ENCODE data around the gene MORN1.
A peak's percentile ranks its signal among the peaks of the same experiment; 100 is the strongest.

MORN1 gene

DNA sequence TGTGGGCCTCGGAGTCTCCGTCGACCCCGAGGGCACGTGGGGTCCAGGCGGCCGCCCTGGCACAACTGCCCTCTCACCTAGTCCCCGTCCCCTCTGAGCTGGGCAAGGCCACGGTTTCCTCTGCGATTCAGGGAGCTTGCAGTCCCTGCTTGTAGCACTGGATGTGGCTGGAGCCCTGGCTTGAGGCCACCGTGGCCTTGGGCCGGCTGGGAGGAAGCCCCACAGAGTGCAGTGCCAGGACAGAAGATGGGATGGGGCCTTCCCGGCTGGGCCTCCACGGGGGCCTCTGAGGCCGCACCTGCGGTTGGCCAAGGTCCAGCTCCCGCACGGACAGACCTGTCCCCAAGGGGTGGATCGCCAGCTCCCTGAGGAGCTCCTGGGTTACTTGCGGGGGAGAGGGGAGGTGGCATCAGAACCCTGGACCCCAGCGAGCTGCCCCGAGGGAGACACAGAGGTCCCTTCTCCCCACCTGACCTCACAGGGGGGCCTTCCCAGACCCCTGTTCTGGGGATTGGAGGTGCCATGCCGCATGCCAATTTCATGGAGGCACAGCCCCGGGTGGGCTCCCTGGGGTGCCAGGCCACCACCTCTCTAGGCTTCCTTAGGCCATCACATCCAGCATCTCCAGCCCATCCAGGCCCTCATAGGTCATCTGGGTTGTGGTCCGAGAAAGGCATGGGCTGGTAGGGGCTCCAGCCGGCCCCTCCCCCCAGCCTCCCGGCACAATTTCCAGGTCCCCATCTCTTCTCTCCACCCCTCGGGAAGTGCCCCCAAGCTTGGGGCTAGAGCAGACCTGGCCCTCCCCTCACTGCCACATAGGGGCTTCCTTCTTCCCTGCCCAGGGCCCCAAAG, 80.8 kb downstream of the MORN1 start:
- peak overlapping the region in 1 of 2 donors; percentile 27 for H3K4me3 Mint-ChIP-seq
- ATAC-seq (replicated peaks) = no peak
- H3K36me3 Mint-ChIP-seq (ENCODE audit: insufficient read depth) = peaks cover 49% of the 10 kb centered on the region
- no peak for DNase-seq
- H3K27ac Mint-ChIP-seq = peak overlapping the region; percentile 89 to 92
- H3K27me3 Mint-ChIP-seq = no peaks in the 10 kb centered on the region
- no peaks in the 10 kb centered on the region for H3K9me3 Mint-ChIP-seq
- H3K4me1 Mint-ChIP-seq (ENCODE audit: low read depth in 2 of 2) = peaks cover under 1 to 7% of the 10 kb centered on the region in 2 donors

DNA sequence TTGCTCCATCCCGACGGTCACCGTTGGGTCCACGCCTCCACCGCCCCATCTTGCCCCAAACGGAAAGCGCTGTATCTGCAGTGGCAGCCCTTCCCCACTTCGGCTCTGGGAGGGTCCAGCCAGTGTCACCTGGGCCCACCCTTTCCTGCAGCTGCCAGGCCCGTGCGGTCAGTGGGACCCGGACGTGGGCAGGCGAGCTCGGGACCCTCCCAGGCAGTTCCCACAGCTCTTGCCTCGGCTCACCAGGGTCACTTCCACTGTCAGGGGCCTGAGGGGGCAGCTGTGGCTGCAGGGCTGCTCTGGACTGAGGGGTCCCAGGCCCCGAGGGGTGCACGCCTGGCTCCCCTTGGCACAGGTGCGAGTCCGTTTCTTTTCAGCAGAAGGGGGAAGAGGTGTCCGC, 82.5 kb downstream of the MORN1 start:
- no peaks in the 10 kb centered on the region for H3K9me3 Mint-ChIP-seq
- peak overlapping the region in 1 of 2 donors; percentile 71 for H3K27ac Mint-ChIP-seq
- no peak overlapping the region for H3K4me3 Mint-ChIP-seq
- DNase-seq (no peak), ATAC-seq (replicated peaks) (no peak)
- H3K36me3 Mint-ChIP-seq (ENCODE audit: insufficient read depth) = peaks cover 63% of the 10 kb centered on the region
- no peaks in the 10 kb centered on the region for H3K27me3 Mint-ChIP-seq
- H3K4me1 Mint-ChIP-seq (ENCODE audit: low read depth in 2 of 2) = peaks cover 6 to 7% of the 10 kb centered on the region in 2 donors

DNA sequence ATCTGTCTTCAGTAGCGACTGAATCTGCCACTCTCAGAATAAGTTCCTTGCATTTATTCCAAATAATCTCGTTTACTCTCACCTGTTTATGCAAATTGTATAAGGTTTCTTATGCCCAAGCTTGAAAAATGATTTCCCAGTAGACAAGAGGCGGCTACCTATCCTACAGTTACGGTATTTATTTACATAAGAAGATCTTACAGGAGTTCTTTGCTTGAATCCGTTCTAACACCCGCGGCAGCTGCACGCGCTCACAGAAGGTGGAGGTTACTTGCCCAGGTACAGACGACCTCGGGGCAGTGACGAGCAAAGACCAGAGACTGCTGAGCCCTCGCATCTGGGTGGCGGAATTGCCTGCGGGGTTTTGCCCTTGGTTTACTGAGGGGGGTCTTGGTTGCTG, 83.4 kb downstream of the MORN1 start:
- peaks cover 68% of the 10 kb centered on the region for H3K36me3 Mint-ChIP-seq (ENCODE audit: insufficient read depth)
- no peak overlapping the region for H3K4me3 Mint-ChIP-seq
- DNase-seq (no peak), ATAC-seq (replicated peaks) (no peak)
- peaks cover 5 to 6% of the 10 kb centered on the region in 2 donors for H3K4me1 Mint-ChIP-seq (ENCODE audit: low read depth in 2 of 2)
- H3K27me3 Mint-ChIP-seq = no peaks in the 10 kb centered on the region
- H3K27ac Mint-ChIP-seq = peak overlapping the region; percentile 56 to 71
- H3K9me3 Mint-ChIP-seq = no peaks in the 10 kb centered on the region

DNA sequence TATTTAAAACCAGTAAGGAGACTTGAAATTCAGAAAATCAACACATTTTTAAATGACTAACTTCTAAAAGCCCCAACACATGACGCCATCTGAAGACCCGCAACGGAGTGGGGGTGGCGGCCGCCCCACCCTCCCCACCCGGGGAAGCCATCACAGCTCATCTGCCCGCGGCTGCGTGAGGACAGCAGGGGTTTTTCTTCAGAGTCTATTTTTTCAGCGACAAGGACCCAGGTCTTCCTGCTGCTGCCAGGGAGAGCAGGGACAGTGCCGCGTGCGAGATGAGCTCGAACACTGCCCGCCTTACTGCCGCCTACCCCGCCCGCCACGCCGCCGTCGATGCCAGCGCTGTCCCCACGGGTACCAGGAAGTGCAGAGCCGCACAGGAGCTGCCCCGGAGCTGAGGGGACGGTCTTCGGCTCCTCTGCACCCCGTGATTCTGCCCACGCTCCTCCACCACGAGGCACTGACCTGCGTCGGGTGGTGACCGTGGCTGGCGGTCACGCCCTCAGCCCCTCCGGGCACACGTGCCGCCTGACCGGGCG, 84.2 kb downstream of the MORN1 start:
- Mint-ChIP-seq H3K27ac (peak overlapping the region; percentile 56 to 71), H3K4me3 (no peak overlapping the region), H3K27me3 (no peaks in the 10 kb centered on the region), H3K36me3 (ENCODE audit: insufficient read depth) (peaks cover 75% of the 10 kb centered on the region), H3K9me3 (no peaks in the 10 kb centered on the region), H3K4me1 (ENCODE audit: low read depth in 2 of 2) (peaks cover 4 to 6% of the 10 kb centered on the region in 2 donors)
- DNase-seq (no peak), ATAC-seq (replicated peaks) (no peak)

DNA sequence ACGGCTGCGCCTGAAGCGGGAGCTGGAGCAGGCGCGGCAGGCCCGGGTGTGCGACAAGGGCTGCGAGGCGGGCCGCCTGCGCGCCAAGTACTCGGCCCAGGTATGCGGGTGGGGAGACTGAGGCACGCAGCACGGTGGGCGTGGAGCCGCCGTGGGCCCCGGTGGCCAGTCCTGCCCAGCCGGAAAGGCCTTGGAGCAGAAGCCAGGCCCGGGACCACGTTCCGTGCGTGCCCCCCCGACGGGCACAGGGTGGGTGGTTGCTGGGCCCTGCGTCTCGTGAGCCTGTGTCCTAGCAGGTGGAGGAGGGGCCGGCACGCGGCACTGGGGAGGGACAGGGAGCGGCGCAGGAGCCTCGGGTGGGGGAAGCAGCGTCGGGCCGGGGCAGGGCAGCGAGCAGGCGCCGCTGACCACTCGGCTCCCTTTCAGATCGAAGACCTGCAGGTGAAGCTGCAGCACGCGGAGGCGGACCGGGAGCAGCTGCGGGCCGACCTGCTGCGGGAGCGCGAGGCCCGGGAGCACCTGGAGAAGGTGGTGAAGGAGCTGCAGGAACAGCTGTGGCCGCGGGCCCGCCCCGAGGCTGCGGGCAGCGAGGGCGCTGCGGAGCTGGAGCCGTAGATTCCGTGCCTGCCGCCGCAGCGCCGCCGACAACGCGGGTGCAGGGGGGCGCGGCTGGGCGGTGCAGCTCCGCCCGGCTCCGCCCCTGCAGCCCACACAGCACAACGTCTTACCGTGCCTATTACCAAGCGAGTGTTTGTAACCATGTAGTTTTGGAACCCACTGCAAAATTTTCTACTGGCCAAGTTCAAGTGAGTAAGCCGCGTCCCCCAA, 85.0 kb downstream of the MORN1 start:
- H3K4me1 Mint-ChIP-seq (ENCODE audit: low read depth in 2 of 2) = peaks cover 9 to 12% of the 10 kb centered on the region in 2 donors
- H3K27me3 Mint-ChIP-seq = no peaks in the 10 kb centered on the region
- H3K27ac Mint-ChIP-seq = peak overlapping the region; percentile 56 to 88
- H3K36me3 Mint-ChIP-seq (ENCODE audit: insufficient read depth) = peaks cover 81% of the 10 kb centered on the region
- H3K9me3 Mint-ChIP-seq = no peaks in the 10 kb centered on the region
- ATAC-seq (replicated peaks) = no peak
- H3K4me3 Mint-ChIP-seq = no peak overlapping the region
- DNase-seq = no peak

DNA sequence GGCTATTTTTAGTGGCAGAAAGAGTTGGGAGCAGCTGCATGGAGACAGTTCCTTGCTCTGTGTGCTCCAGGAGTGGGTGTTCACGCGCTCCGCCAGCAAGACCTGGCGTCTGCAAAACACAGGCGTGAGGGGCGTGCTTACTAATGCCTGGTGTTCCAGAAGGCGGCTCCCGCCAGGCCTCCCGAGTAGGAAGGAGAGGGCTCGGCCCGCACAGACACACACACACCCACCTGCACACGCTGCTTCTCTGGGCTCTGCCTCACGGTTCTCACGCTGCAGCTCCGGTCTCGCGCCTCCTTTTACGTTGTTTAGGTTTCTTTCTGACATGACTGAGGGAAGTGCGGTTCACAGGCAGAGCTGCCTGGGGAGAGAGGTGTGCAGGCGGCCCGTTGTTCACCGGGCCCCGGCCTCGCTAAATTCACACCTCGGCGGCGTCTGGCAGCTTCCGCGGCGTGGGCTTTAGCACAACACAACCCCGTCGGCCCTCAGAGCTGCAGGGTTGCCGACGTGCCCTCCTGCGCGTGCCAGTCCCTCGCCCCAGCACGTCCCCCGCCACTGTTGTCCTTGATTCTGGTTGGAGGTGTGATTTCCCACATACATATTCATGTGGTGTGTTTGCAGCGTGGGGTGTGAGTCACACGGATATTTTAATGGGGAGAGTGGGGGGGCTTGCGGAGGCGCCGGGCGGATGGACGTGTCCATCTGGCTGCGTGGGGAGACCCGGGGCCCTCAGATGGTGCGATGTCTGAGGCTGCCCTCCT, 86.3 kb downstream of the MORN1 start:
- Mint-ChIP-seq H3K9me3 (no peaks in the 10 kb centered on the region), H3K4me3 (peak overlapping the region; percentile 28 to 69), H3K36me3 (ENCODE audit: insufficient read depth) (peaks cover 88% of the 10 kb centered on the region), H3K4me1 (ENCODE audit: low read depth in 2 of 2) (peaks cover 14 to 19% of the 10 kb centered on the region in 2 donors), H3K27me3 (no peaks in the 10 kb centered on the region), H3K27ac (peak overlapping the region; percentile 87 to 88)
- DNase-seq = peak in 2 of 3 experiments; percentile 48 to 62
- peak; percentile 0 for ATAC-seq (replicated peaks)

DNA sequence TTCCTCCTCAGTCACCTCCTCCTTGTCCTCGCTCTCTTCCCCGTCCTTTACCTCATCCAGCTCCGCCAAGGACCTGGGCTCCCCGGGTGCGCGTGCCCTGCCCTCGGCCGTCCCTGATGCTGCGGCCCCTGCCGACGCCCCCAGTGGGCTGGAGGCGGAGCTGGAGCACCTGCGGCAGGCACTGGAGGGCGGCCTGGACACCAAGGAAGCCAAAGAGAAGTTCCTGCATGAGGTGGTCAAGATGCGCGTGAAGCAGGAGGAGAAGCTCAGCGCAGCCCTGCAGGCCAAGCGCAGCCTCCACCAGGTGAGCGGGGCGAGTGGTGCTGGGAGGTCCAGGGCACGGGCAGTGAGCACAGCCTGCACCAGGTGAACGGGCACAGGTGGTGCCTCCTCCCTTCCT, 87.1 kb downstream of the MORN1 start:
- DNase-seq (no peak), ATAC-seq (replicated peaks) (no peak)
- H3K36me3 Mint-ChIP-seq (ENCODE audit: insufficient read depth) = peaks cover 96% of the 10 kb centered on the region
- no peaks in the 10 kb centered on the region for H3K27me3 Mint-ChIP-seq
- H3K27ac Mint-ChIP-seq = no peak overlapping the region
- H3K4me3 Mint-ChIP-seq = no peak overlapping the region
- no peaks in the 10 kb centered on the region for H3K9me3 Mint-ChIP-seq
- peaks cover 14 to 23% of the 10 kb centered on the region in 2 donors for H3K4me1 Mint-ChIP-seq (ENCODE audit: low read depth in 2 of 2)

DNA sequence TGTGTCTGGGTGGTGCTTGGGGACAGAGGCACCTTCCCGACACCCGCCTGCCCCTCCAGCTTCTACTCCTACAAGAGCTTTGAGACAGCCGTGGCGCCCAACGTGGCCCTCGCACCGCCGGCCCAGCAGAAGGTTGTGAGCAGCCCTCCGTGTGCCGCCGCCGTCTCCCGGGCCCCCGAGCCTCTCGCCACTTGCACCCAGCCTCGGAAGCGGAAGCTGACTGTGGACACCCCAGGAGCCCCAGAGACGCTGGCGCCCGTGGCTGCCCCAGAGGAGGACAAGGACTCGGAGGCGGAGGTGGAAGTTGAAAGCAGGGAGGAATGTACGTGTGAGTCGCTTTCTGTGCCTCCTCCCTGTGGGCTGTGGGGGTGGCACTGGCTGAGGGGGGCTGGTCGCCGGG, 87.6 kb downstream of the MORN1 start:
- ATAC-seq (replicated peaks) (no peak), DNase-seq (no peak)
- H3K27me3 Mint-ChIP-seq = no peaks in the 10 kb centered on the region
- H3K27ac Mint-ChIP-seq = peak overlapping the region; percentile 98 to 99
- peaks cover 17 to 26% of the 10 kb centered on the region in 2 donors for H3K4me1 Mint-ChIP-seq (ENCODE audit: low read depth in 2 of 2)
- peak overlapping the region in 1 of 2 donors; percentile 81 for H3K4me3 Mint-ChIP-seq
- no peaks in the 10 kb centered on the region for H3K9me3 Mint-ChIP-seq
- H3K36me3 Mint-ChIP-seq (ENCODE audit: insufficient read depth) = peaks cover 97% of the 10 kb centered on the region

DNA sequence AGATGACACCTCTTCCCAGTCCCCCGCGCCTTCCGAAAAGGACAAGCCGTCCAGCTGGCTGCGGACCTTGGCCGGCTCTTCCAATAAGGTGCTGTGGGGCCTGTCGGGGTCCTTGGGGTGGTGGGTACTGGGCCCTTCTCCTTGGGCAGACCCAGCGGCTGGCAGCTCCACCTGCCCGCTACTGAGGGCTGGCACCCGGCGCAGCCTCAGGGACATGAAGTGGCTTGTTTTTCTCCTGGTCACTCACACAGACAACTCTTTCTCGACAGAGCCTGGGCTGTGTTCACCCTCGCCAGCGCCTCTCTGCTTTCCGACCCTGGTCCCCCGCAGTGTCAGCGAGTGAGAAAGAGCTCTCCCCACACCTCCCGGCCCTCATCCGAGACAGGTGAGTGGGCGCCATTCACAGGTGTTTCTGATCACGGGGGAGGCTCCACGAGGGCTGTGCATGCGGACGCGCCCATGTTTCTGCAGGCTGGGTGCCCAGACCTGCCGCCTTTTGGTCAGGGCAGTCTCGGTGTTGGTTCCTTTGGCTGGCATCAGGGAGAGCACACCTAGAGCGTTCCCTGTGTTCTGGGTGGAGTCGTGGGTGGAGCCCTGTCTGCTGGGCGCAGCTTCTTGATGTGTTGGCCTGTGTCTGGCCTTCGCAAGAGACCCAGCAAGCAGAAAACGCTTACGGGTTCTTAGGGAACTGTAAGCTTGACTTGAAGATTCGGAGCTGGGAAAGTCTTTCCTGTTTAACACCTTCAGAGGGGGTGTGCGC, 88.2 kb downstream of the MORN1 start:
- Mint-ChIP-seq H3K4me1 (ENCODE audit: low read depth in 2 of 2) (peaks cover 19 to 30% of the 10 kb centered on the region in 2 donors), H3K27me3 (no peaks in the 10 kb centered on the region), H3K4me3 (peak overlapping the region in 1 of 2 donors; percentile 81), H3K9me3 (no peaks in the 10 kb centered on the region), H3K27ac (peak overlapping the region; percentile 98 to 99), H3K36me3 (ENCODE audit: insufficient read depth) (peaks cover 97% of the 10 kb centered on the region)
- ATAC-seq (replicated peaks) (no peak), DNase-seq (no peak)

DNA sequence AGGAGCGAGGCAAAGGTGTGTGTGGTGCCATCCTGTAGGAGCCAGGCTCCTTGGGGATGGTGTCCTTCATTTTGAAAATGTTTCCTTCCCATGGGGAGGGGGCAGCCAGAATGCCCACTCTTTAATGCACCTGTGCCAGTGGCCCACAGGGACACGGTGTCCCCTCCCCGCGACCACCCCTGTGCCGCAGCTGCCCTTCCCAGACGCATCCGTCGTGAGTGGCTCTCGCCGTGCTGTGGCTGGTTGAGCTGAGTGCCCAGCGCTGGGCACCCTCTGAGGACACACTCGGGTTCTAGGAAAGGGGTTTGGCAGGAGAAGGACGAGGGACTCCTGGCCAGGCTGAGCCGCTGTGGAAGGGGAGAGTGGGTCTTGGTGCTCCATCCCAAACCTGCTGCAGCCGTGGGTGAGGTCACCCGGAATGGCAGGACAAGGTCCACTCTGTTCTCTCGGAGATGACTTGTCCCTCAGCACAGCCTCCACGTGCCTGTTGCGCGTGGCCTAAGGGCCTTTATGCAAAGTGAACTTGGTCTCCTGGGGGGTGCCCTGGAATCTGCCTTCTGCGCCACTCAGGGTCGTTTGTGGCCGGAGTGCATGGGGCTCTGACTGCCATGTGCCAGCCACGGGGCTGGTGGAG, 88.9 kb downstream of the MORN1 start:
- no peaks in the 10 kb centered on the region for H3K27me3 Mint-ChIP-seq
- peak overlapping the region in 1 of 2 donors; percentile 81 for H3K4me3 Mint-ChIP-seq
- no peak for ATAC-seq (replicated peaks)
- peaks cover 19 to 30% of the 10 kb centered on the region in 2 donors for H3K4me1 Mint-ChIP-seq (ENCODE audit: low read depth in 2 of 2)
- no peak for DNase-seq
- peaks cover 97% of the 10 kb centered on the region for H3K36me3 Mint-ChIP-seq (ENCODE audit: insufficient read depth)
- H3K27ac Mint-ChIP-seq = peak overlapping the region; percentile 98 to 99
- H3K9me3 Mint-ChIP-seq = no peaks in the 10 kb centered on the region

DNA sequence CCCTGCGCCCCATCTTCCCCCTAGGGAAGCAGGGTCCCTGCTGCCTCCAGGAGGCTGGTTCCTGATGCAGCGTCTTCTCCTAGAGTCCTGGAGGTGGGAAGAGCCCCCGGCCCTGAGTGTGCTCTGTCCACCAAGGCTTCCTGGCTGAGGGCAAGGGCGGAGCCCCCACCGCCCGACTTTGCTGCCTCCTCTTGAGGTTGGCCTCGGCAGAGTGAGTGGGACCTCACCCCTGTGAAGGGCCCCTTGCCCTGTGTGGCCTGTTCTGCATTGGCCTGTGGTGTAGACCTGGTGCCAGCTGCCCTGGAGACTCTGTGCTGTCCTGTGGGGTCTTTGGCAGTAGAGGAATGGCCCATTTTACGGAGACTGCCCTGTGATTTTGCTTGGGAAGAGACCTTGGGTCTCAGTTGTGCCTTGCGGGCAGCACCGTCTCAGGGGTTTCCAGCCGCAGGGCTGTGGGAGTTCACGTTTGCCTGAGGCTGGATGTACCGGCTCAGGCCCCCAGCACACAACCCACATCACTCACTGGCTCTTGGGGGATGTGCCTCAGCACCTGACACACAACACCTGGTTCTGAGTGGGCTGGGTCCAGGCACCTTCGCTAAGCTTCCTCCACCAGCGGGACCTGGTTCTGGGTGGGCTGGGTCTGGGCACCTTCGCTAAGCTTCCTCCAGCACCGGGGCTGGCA, 89.6 kb downstream of the MORN1 start:
- H3K9me3 Mint-ChIP-seq = no peaks in the 10 kb centered on the region
- DNase-seq (no peak), ATAC-seq (replicated peaks) (no peak)
- H3K27ac Mint-ChIP-seq = peak overlapping the region; percentile 98 to 99
- peaks cover 97% of the 10 kb centered on the region for H3K36me3 Mint-ChIP-seq (ENCODE audit: insufficient read depth)
- no peaks in the 10 kb centered on the region for H3K27me3 Mint-ChIP-seq
- H3K4me3 Mint-ChIP-seq = peak overlapping the region; percentile 79 to 81
- peaks cover 20 to 32% of the 10 kb centered on the region in 2 donors for H3K4me1 Mint-ChIP-seq (ENCODE audit: low read depth in 2 of 2)
